GM12878 (cell line): Measurements from ENCODE around the gene C21orf91. TPM values are rescaled to one million over a fixed set of nuclear protein-coding genes. Genes with fewer than 3 reads are reported as not detected.

Experiments
- BCLAF1 ChIP-seq: fragments of 450-650 bp; IDR thresholded peaks from 2 replicates; pipeline ENCODE4 v1.6.1; 2017; ENCODE audit warnings: antibody characterized with exemption, mild to moderate bottlenecking, moderate library complexity
- BHLHE40 ChIP-seq, 2 experiments: fragments of 450-650 bp in 1 of 2; IDR thresholded peaks; 2 replicates each; pipeline ENCODE4 v1.6.1; 2011 to 2017; ENCODE audit warnings: low read depth in 2 of 2, borderline replicate concordance in 1 of 2, improper control_type of control experiment in 1 of 2, low read length in 1 of 2, mild to moderate bottlenecking in 1 of 2
- CBX3 ChIP-seq: fragments of 200-600 bp; sonication (generic); IDR thresholded peaks from 2 replicates; pipeline ENCODE4 v1.6.1; 2016; ENCODE audit warnings: low read depth, borderline replicate concordance
- CBX5 ChIP-seq: sonication (generic); IDR thresholded peaks from 2 replicates; pipeline ENCODE4 v1.6.1; 2016; ENCODE audit warnings: low read depth, moderate library complexity, mild to moderate bottlenecking, inconsistent platforms
- CHD1 ChIP-seq: IDR thresholded peaks from 2 replicates; pipeline ENCODE4 v1.6.1; 2012; ENCODE audit warnings: low read depth, low read length, improper control_type of control experiment
- E2F4 ChIP-seq: IDR thresholded peaks from 2 replicates; pipeline ENCODE4 v1.6.1; 2012; ENCODE audit warnings: low read depth, low read length, improper control_type of control experiment
- EED ChIP-seq: sonication (generic); IDR thresholded peaks from 2 replicates; pipeline ENCODE4 v1.6.1; 2016; ENCODE audit warnings: antibody characterized with exemption, low read depth
- FOXK2 ChIP-seq: fragments of 450-650 bp; IDR thresholded peaks from 2 replicates; pipeline ENCODE4 v1.6.1; 2017; ENCODE audit warnings: mild to moderate bottlenecking, moderate library complexity
- HCFC1 ChIP-seq: fragments of 150-350 bp; IDR thresholded peaks from 2 replicates; pipeline ENCODE4 v1.6.1; 2014; ENCODE audit warnings: low read length
- KAT2A ChIP-seq: conservative IDR thresholded peaks from 2 replicates; pipeline ENCODE4 v1.6.1; 2011; ENCODE audit warnings: low read depth, low read length; ENCODE audit not compliant: control insufficient read depth
- KDM1A ChIP-seq: fragments of 200-600 bp; sonication (generic); IDR thresholded peaks from 2 replicates; pipeline ENCODE4 v1.6.1; 2016; ENCODE audit warnings: borderline replicate concordance
- MTA2 ChIP-seq: fragments of 450-650 bp; IDR thresholded peaks from 2 replicates; pipeline ENCODE4 v1.6.1; 2016; ENCODE audit warnings: low read depth, mild to moderate bottlenecking, moderate library complexity
- MXI1 ChIP-seq: fragments of 150-350 bp; IDR thresholded peaks from 2 replicates; pipeline ENCODE4 v1.6.1; 2011; ENCODE audit warnings: low read depth, mild to moderate bottlenecking, inconsistent platforms, low read length, improper control_type of control experiment
- NBN ChIP-seq: fragments of 450-650 bp; IDR thresholded peaks from 2 replicates; pipeline ENCODE4 v1.6.1; 2016
- NFXL1 ChIP-seq: fragments of 450-650 bp; IDR thresholded peaks from 2 replicates; pipeline ENCODE4 v1.6.1; 2017; ENCODE audit warnings: antibody characterized with exemption, mild to moderate bottlenecking, borderline replicate concordance
- POLR2A ChIP-seq: IDR thresholded peaks from 2 replicates; pipeline ENCODE4 v1.6.1; 2011; ENCODE audit warnings: low read depth, mild to moderate bottlenecking, low read length
- RAD51 ChIP-seq: fragments of 450-650 bp; IDR thresholded peaks from 2 replicates; pipeline ENCODE4 v1.6.1; 2016; ENCODE audit warnings: moderate library complexity, mild to moderate bottlenecking, inconsistent platforms
- RELB ChIP-seq: fragments of 450-650 bp; IDR thresholded peaks from 2 replicates; pipeline ENCODE4 v1.6.1; 2017; ENCODE audit warnings: low read depth, mild to moderate bottlenecking, moderate library complexity
- SREBF2 ChIP-seq: IDR thresholded peaks from 2 replicates; pipeline ENCODE4 v1.6.1; 2012; ENCODE audit warnings: mild to moderate bottlenecking, low read length
- ZBED1 ChIP-seq: IDR thresholded peaks from 2 replicates; pipeline ENCODE4 v1.6.1; 2016; ENCODE audit warnings: borderline replicate concordance
- ZNF592 ChIP-seq: fragments of 450-650 bp; IDR thresholded peaks from 2 replicates; pipeline ENCODE4 v1.6.1; 2017; ENCODE audit warnings: mild to moderate bottlenecking, moderate library complexity
- ZSCAN29 ChIP-seq: fragments of 450-650 bp; IDR thresholded peaks from 2 replicates; pipeline ENCODE4 v1.6.1; 2017; ENCODE audit warnings: mild to moderate bottlenecking, moderate library complexity
- polyA plus RNA-seq, 11 experiments: library from polyadenylated mRNA; depleted of rRNA in 4 of 11; unstranded in 6 of 11; stranded (reverse) in 5 of 11; fragments of >200 nt; fragmentation: Nextera tagmentation in 4 of 11; fragmentation: Illumina TruSeq in 1 of 11; extraction: Ambion mirVana in 4 of 11; extraction: Trizol in 1 of 11; gene quantifications; 1 replicate in 1 of 11; 2 replicates in 10 of 11; pipeline versions ENCODE4 v1.2.1 to v1.2.3, GENCODE V29; 2011 to 2016; ENCODE audit warnings: inconsistent platforms in 2 of 11, missing spikeins in 2 of 11, low read depth in 1 of 11
- total RNA-seq, 4 experiments: library from RNA; depleted of rRNA in 3 of 4; stranded (reverse); fragments of >200 nt in 3 of 4; fragmentation: Illumina TruSeq in 1 of 4; extraction: Trizol in 1 of 4; gene quantifications; 2 replicates each; pipeline versions ENCODE4 v1.2.1 to v1.2.3, GENCODE V29; 2013 to 2021

The C21orf91 gene
- total and polyA plus RNA-seq, 10 of the 15 experiments (the other 5 are each of a cell fraction or from before 2014, with no cell fraction given): 9.3 to 40.3 (median 29.8) TPM

GRCh38 chr21:17784180-17784598 is 35.0 kb downstream of the C21orf91 start (continued):
- TF ChIP-seq ZNF592: no peak
- no peak for TF ChIP-seq HCFC1
- peak; percentile 96 for TF ChIP-seq MTA2
- TF ChIP-seq BCLAF1: no peak
- no peak for TF ChIP-seq CBX3
- no peak for TF ChIP-seq NFXL1
- 0 out of 2 replicates have a peak, but pooled peaks have one; percentile 6 for TF ChIP-seq ZBED1
- no peak for TF ChIP-seq KAT2A
- no peak for TF ChIP-seq E2F4
- TF ChIP-seq EED: 0 out of 2 replicates have a peak, but pooled peaks have one; percentile 24
- no peak; the same call in 1 of the 2 replicates for TF ChIP-seq CBX5
- TF ChIP-seq SREBF2: 0 out of 2 replicates have a peak, but pooled peaks have one; percentile 25
- TF ChIP-seq MXI1: no peak
- peak; percentile 71; the same call in 1 of the 2 replicates for TF ChIP-seq NBN
- 0 out of 2 replicates have a peak, but pooled peaks have one; percentile 77 for TF ChIP-seq CHD1
- TF ChIP-seq BHLHE40 (IDR thresholded peaks at IDR 0.05; ENCODE audit: borderline replicate concordance in 1 of 2, low read depth in 2 of 2, low read length in 1 of 2): no peak; a peak in 1 of 4 replicates
- TF ChIP-seq ZSCAN29: no peak
- no peak for TF ChIP-seq RELB
- no peak for TF ChIP-seq FOXK2
- no peak for TF ChIP-seq POLR2A
- TF ChIP-seq RAD51: no peak
- TF ChIP-seq KDM1A: no peak
